SW 1271 (cell line): ENCODE data around the gene PDE2A.

Experiments used
- DNase-seq, 2 experiments: peaks; one replicate each; lab custom pipeline; 2025; lab: John Stamatoyannopoulos, UW

The PDE2A gene

DNA sequence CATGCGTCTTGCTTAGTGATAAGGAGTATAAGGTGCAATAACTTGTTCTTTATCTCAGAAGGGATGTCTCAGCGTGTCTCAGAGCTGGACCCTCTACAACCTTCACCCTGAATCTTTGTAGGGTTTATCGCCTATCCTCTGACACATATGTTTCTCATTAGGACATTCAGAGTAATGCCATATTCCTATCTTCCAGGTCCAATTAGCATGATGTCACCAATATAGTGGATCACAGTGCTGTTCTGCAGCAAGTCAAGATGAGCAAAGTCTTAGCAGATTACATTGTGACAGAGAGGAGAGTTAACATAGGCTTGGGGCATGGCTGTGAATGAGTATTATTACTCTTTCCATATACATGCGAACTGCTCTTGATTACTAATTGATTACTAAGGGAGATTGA is 129.6 kb downstream of the PDE2A start:
- no peak for DNase-seq

DNA sequence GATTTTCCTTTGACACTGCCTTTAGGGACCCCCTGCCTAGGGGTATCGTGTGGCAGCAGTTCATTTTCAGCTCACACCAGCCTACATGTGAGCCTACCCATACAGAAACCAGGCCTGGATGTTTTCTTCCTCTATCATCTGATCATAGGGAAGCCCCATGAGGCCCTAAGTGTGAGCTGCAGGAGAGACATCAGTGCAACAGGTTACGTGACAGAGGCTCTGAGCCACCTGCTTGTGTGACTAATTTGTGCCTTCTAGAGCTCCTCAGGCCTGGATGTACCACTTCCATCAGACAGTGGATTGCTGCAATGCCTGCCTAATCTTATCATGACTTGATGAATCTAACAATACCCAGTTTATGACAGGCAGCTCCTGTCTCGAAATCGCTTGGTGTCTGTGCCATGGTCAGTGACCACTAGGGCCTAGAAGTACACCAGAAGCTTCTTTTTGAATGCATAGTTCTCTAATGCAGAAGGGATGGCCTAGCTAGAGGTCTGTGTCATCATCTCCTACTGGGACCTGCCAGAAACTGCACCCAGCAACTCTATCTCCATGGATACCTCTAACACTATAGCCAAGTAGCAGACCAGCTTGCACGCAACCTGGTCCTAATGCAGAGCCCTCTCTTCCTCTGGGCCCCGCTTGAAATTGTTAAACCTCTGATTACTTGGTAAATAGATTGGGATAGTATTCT is 130.2 kb downstream of the PDE2A start:
- no peak for DNase-seq

DNA sequence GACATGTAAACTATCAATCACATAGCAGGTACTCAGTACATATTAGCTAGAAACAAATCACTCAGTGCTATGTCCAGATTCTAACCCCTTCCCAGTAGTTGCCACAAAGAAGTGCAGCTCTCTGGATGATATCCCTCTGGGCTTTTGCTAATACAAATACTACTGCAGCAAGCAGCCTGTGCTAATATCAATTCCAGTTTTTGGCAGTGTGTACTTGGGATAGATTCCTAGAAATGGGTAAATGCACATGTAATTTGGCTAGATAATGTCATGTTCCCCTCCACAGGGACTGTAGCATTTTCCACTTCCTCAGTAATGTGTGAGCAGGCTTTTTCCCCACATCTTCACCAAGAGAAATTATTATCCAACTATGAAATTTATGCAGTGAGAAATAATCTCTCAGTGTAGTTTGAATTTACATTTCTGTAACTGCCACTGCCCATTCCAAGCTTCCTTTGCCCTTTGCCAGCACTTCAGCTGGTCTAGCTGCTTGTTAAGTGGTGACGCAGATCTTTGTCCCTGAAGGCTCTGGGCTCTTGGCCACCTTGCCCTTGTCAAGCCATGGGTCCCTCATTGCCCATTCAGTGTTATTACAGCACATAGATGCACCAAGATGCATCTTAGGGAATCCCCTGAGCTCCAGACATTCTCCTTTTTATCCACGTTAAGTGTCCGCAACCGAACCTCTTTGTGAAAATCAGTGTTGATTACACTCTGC is 132.8 kb downstream of the PDE2A start:
- no peak for DNase-seq

DNA sequence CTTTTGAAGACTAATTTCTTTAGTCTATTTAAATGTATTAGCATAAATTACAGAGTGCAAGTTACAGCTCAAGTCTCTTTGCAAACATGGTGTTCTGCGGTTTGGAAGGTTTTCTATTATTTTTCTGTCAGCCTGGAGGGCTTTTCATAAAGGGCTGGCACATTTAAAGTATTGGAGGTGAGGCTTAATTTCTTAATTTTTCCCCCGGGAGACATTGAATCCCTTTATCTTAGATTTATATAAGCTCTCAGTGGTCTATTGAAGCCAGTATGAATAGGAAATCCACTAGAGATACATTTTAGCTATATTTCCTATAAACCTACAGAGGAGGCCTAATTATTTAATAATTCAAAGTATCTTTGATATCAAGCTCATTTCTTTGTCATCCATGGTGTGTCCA is 137.2 kb downstream of the PDE2A start:
- DNase-seq: no peak

DNA sequence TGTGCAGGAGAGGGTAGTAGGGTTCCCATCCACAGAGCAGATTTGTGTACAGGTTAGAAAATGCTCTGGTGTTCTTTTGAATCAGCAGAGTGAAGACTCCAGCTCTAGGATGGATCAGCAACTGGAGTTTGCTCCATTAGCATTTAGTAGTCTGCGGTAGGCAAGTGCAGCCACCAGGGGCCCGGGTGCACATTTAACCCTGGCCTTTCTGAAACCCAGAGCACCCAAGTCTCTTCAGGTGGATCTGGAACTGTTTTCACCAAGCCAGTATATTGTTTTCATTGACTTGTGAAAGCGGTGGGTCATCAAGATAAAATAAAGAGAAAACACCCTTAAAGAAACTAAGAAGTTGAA is 139.1 kb downstream of the PDE2A start:
- no peak for DNase-seq

DNA sequence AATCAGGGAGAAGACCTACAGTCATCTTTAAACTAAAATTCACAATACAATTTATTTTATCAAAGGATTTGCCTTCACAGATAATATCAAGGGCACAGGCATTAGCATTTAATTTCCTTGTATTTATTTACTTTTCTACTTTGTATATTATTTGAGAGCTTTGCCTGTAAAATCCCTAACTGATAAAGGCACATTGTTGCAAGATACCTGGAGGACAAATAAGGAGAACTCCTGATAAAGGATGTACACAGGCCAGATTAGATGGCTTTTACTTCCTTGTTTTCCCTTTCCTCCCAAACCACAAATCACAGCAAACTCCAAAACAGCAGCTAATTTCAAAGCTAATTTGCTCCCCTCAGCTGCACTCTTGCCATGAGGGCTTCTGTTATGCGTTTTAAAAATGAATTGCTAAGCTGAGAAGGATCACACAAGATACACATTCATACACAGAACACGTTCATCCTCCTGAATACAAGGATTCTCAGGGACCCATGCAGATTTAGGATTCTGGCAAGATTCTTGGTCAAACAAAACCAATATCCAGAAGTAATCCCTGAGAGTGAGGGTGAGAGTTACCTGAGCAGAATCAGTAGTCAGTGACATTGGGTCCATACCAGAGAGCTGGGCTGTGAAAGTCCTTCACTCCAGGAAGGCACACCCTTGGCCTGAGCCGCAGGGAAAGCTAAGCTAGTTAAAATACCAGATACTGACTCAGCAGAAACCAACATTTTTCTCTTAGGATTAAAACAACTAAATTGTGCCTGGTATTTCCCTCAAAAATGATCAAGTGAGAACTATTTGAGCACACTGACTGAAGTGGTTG is 139.6 kb downstream of the PDE2A start:
- no peak for DNase-seq

DNA sequence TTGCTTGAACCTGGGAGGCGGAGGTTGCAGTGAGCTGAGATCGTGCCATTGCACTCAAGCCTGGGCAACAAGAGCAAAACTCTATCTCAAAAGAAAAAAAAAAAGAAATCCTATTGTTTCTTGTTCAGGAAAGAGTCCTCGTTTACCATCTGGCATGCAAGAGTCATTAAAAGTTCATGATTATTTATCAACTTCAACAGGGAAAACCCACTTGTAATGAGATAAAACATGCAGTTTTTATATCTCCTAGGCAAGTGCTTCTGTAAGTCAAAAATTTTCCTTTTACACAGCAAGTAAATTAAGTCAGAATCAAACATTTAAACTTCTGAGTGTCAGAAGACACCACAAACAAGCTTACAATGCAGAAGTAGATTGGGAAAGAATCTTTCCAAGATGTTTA is 145.2 kb downstream of the PDE2A start:
- no peak for DNase-seq

DNA sequence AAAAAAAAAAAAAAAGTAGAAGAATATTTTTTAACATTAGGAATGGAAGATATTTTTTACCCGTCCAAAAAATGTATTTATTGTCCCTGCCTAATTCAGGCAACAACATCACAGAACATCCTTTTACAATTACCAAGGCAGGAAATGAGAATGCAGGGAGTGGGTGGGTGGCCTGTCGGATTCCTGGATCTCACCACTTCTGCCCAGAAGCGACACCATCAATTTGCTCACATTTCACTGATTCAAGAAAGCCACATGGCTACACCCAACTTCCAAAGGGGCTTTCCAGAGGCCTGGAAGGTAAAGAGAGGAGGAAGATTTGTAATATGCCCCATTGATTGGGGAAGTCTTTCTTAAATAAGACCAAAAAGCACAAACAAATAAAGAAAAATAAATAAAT is 146.1 kb downstream of the PDE2A start:
- DNase-seq: no peak
